GM23338 (cell line): ENCODE results near the gene FOXP1. TPM values are rescaled to one million over a fixed set of nuclear protein-coding genes. Genes with fewer than 3 reads are reported as not detected.

ENCODE experiments used
- CREB1 ChIP-seq: fragments of 250-450 bp; sonication (Bioruptor Pico); IDR thresholded peaks from 2 replicates; pipeline ENCODE4 v1.5.0; 2020; ENCODE audit warnings: low read depth, mild to moderate bottlenecking, moderate library complexity
- EZH2 ChIP-seq: fragments of 200-600 bp; sonication (generic); IDR thresholded peaks from one replicate; pipeline ENCODE4 v1.8.0; 2017; ENCODE audit warnings: antibody characterized with exemption, mild to moderate bottlenecking, low read depth; ENCODE audit not compliant: unreplicated experiment
- EZH2phosphoT487 ChIP-seq: fragments of 200-600 bp; sonication (generic); IDR thresholded peaks from one replicate; pipeline ENCODE4 v1.8.1; 2018; ENCODE audit warnings: antibody characterized with exemption; ENCODE audit not compliant: unreplicated experiment
- NANOG ChIP-seq: IDR thresholded peaks from 2 replicates; pipeline ENCODE4 v1.6.1; 2016; ENCODE audit warnings: antibody characterized with exemption, borderline replicate concordance
- POLR2AphosphoS5 ChIP-seq: IDR thresholded peaks from 2 replicates; pipeline ENCODE4 v1.6.1; 2016; ENCODE audit warnings: antibody characterized with exemption, low read depth
- ZNF114 ChIP-seq: fragments of 250-450 bp; sonication (Bioruptor Pico); IDR thresholded peaks from 2 replicates; pipeline ENCODE4 v1.5.0; 2020; ENCODE audit warnings: mild to moderate bottlenecking, moderate library complexity
- ZNF462 ChIP-seq: fragments of 250-450 bp; sonication (Bioruptor Pico); IDR thresholded peaks from 2 replicates; pipeline ENCODE4 v1.5.0; 2020; ENCODE audit warnings: mild to moderate bottlenecking, moderate library complexity
- polyA plus RNA-seq: library from polyadenylated mRNA; unstranded; fragments of >200 nt; fragmentation: Nextera tagmentation; extraction: Ambion mirVana; gene quantifications from 2 replicates; pipeline ENCODE4 v1.2.1, GENCODE V29; 2016
- total RNA-seq: library from RNA; depleted of rRNA; stranded (reverse); fragments of >200 nt; shearing (Covaris generic); gene quantifications from 2 replicates; pipeline ENCODE4 v1.2.3, GENCODE V29; 2014
- TF ChIP-seq, protein P1 (sequence below), 2 experiments: fragments of 200-600 bp in 1 of 2; sonication (generic) in 1 of 2; conservative IDR thresholded peaks; 2 replicates each; pipeline versions ENCODE4 v1.5.1 to v1.6.1; 2016 to 2017; ENCODE audit warnings: antibody characterized with exemption in 2 of 2, low read depth in 2 of 2, mild to moderate bottlenecking in 2 of 2, moderate library complexity in 1 of 2

FOXP1 gene
- total and polyA plus RNA-seq, 2 experiments from 2014 or later: 32.9 to 35.5 TPM

GRCh38 chr3:71045917-71046282 lies 537.6 kb downstream of the FOXP1 start (continued):
- TF ChIP-seq ZNF462 (CRISPR knock-in tag): no peak
- no peak for TF ChIP-seq EZH2
- TF ChIP-seq, protein P1, sequence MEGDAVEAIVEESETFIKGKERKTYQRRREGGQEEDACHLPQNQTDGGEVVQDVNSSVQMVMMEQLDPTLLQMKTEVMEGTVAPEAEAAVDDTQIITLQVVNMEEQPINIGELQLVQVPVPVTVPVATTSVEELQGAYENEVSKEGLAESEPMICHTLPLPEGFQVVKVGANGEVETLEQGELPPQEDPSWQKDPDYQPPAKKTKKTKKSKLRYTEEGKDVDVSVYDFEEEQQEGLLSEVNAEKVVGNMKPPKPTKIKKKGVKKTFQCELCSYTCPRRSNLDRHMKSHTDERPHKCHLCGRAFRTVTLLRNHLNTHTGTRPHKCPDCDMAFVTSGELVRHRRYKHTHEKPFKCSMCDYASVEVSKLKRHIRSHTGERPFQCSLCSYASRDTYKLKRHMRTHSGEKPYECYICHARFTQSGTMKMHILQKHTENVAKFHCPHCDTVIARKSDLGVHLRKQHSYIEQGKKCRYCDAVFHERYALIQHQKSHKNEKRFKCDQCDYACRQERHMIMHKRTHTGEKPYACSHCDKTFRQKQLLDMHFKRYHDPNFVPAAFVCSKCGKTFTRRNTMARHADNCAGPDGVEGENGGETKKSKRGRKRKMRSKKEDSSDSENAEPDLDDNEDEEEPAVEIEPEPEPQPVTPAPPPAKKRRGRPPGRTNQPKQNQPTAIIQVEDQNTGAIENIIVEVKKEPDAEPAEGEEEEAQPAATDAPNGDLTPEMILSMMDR (conservative IDR thresholded peaks at IDR 0.05; ENCODE audit: low read depth in 2 of 2): no peak
- no peak for TF ChIP-seq POLR2AphosphoS5
- TF ChIP-seq EZH2phosphoT487: no peak
- no peak for TF ChIP-seq CREB1 (CRISPR knock-in tag)
- no peak for TF ChIP-seq NANOG
- TF ChIP-seq ZNF114 (CRISPR knock-in tag): no peak
